HCT116 (cell line): Measurements from ENCODE around the gene PPP6R3. TPM values are rescaled to one million over a fixed set of nuclear protein-coding genes. Genes with fewer than 3 reads are reported as not detected.

Experiments used
- ATAC-seq: fragments of 200-7000 bp; cut with Tn5 transposase; 2 replicates; pipeline ENCODE4 v1.9.1; 2020; ENCODE audit warnings: mild to moderate bottlenecking, moderate library complexity
- BruUV-seq: library from RNA; stranded (reverse); fragments of 400-500 nt; replicated peaks from 2 replicates; lab custom pipeline; 2021; lab: Mats Ljungman, UMichigan
- CTCF ChIA-PET: fragments of 300-600 bp; sonication (Branson Sonifier 250); formaldehyde crosslinking; loops from one replicate; lab custom pipeline; 2021; ENCODE audit warnings: antibody characterized with exemption; lab: Charles Lee
- POLR2A ChIA-PET: fragments of 300-600, 350-600 bp; sonication (Branson Sonifier 250); formaldehyde crosslinking; loops from one replicate; lab custom pipeline; 2021; ENCODE audit warnings: antibody characterized with exemption; lab: Charles Lee
- RAD21 ChIA-PET, 2 experiments: fragments of 300-600 bp; sonication (Branson Sonifier 250); formaldehyde crosslinking; loops; one replicate each; lab custom pipeline; 2023; ENCODE audit warnings: low total read pairs in 2 of 2; ENCODE audit not compliant: uncharacterized antibody in 2 of 2, unreplicated experiment in 2 of 2, low non-redundant PET in 1 of 2; lab: Charles Lee
- DNase-seq: peaks from one replicate; pipeline ENCODE4 v3.0.0-alpha.2; 2010; ENCODE audit warnings: low read depth, low spot score
- H2AFZ ChIP-seq: fragments of 200-600 bp; shearing (Covaris generic), sonication (generic); 2 replicates; pipeline ENCODE4 v1.6.1; 2017; ENCODE audit warnings: low read depth, mixed run types, mixed read lengths, antibody characterized with exemption, low read length; ENCODE audit not compliant: poor library complexity, severe bottlenecking
- H3K27ac ChIP-seq: 2 replicates; pipeline ENCODE4 v1.5.1; 2012; ENCODE audit warnings: low read depth, low read length
- H3K27me3 ChIP-seq: fragments of 200-600 bp; sonication (generic); 2 replicates; pipeline ENCODE4 v1.6.1; 2016; ENCODE audit warnings: mixed run types, low read length, mixed read lengths; ENCODE audit not compliant: insufficient read depth
- H3K36me3 ChIP-seq, 2 experiments: fragments of 200-500 bp in 1 of 2; fragments of 200-600 bp in 1 of 2; sonication (Bioruptor generic) in 1 of 2; sonication (generic) in 1 of 2; 2 replicates each; pipeline versions ENCODE4 v1.5.1 to v1.6.1; 2014 to 2016; ENCODE audit warnings: low read length in 2 of 2, inconsistent platforms in 1 of 2, mixed read lengths in 1 of 2, mixed run types in 1 of 2; ENCODE audit not compliant: insufficient read depth in 2 of 2, control insufficient read depth in 1 of 2
- H3K4me1 ChIP-seq, 2 experiments: fragments of 200-600 bp in 1 of 2; sonication (generic) in 1 of 2; 2 replicates each; pipeline versions ENCODE4 v1.5.1 to v1.6.1; 2012 to 2017; ENCODE audit warnings: low read length in 2 of 2, inconsistent platforms in 1 of 2, mild to moderate bottlenecking in 1 of 2, mixed read lengths in 1 of 2, mixed run types in 1 of 2, moderate library complexity in 1 of 2; ENCODE audit not compliant: insufficient read depth in 2 of 2, control insufficient read depth in 1 of 2
- H3K4me2 ChIP-seq: fragments of 200-600 bp; sonication (generic); 2 replicates; pipeline ENCODE4 v1.6.1; 2017; ENCODE audit warnings: mixed run types, low read length, mixed read lengths
- H3K4me3 ChIP-seq, 2 experiments: fragments of 200-600 bp in 1 of 2; sonication (generic) in 1 of 2; replicated peaks in 1 of 2; 2 replicates each; pipeline ENCODE4 v1.5.1; 2011 to 2016; ENCODE audit warnings: low read length in 2 of 2, control low read depth in 1 of 2, low read depth in 1 of 2, mild to moderate bottlenecking in 1 of 2, mixed read lengths in 1 of 2, mixed run types in 1 of 2
- H3K79me2 ChIP-seq: fragments of 200-600 bp; sonication (generic); 2 replicates; pipeline ENCODE4 v1.6.1; 2017; ENCODE audit warnings: mild to moderate bottlenecking, mixed run types, low read length, moderate library complexity, mixed read lengths; ENCODE audit not compliant: insufficient read depth
- H3K9ac ChIP-seq: fragments of 200-600 bp; sonication (generic); 2 replicates; pipeline ENCODE4 v1.6.1; 2016; ENCODE audit warnings: low read length, mixed read lengths
- H3K9me2 ChIP-seq: fragments of 200-600 bp; sonication (generic), shearing (Covaris generic); 2 replicates; pipeline ENCODE4 v1.6.1; 2017; ENCODE audit warnings: mixed run types, mild to moderate bottlenecking, moderate library complexity; ENCODE audit not compliant: insufficient read depth
- H3K9me3 ChIP-seq, 2 experiments: fragments of 200-500 bp in 1 of 2; fragments of 200-600 bp in 1 of 2; sonication (Bioruptor generic) in 1 of 2; sonication (generic) in 1 of 2; 2 replicates each; pipeline ENCODE4 v1.6.1; 2014 to 2017; ENCODE audit warnings: low read length in 2 of 2, mixed read lengths in 2 of 2, inconsistent platforms in 1 of 2, low read depth in 1 of 2, mild to moderate bottlenecking in 1 of 2, mixed run types in 1 of 2, moderate library complexity in 1 of 2; ENCODE audit not compliant: control insufficient read depth in 1 of 2, insufficient read depth in 1 of 2
- H4K20me1 ChIP-seq: fragments of 200-600 bp; sonication (generic), shearing (Covaris generic); 2 replicates; pipeline ENCODE4 v1.6.1; 2017; ENCODE audit warnings: mixed run types, mild to moderate bottlenecking, moderate library complexity; ENCODE audit not compliant: insufficient read depth
- CTCF ChIP-seq, 3 experiments: fragments of 200-600 bp in 1 of 3; sonication (generic) in 1 of 3; IDR thresholded peaks in 2 of 3; conservative IDR thresholded peaks in 1 of 3; 2 replicates each; pipeline ENCODE4 v1.5.1; 2012 to 2017; ENCODE audit warnings: low read depth in 2 of 3, low read length in 2 of 3, antibody characterized with exemption in 1 of 3, borderline replicate concordance in 1 of 3, control low read depth in 1 of 3, mild to moderate bottlenecking in 1 of 3, mixed read lengths in 1 of 3, mixed run types in 1 of 3, moderate library complexity in 1 of 3; ENCODE audit not compliant: insufficient read depth in 1 of 3
- EGR1 ChIP-seq: IDR thresholded peaks from 2 replicates; pipeline ENCODE4 v1.6.1; 2012; ENCODE audit warnings: low read depth
- EZH2 ChIP-seq: fragments of 200-600 bp; sonication (generic); IDR thresholded peaks from 2 replicates; pipeline ENCODE4 v1.6.1; 2017; ENCODE audit warnings: antibody characterized with exemption, mixed run types
- EZH2phosphoT487 ChIP-seq: fragments of 200-600 bp; IDR thresholded peaks from 2 replicates; pipeline ENCODE4 v1.6.1; 2018; ENCODE audit warnings: antibody characterized with exemption, borderline replicate concordance
- JUND ChIP-seq: IDR thresholded peaks from 2 replicates; pipeline ENCODE4 v1.6.1; 2012
- MAX ChIP-seq: IDR thresholded peaks from 2 replicates; pipeline ENCODE4 v1.6.1; 2012
- POLR2AphosphoS5 ChIP-seq: IDR thresholded peaks from 2 replicates; pipeline ENCODE4 v1.6.1; 2011; ENCODE audit warnings: mild to moderate bottlenecking, low read depth, low read length, moderate library complexity
- RAD21 ChIP-seq: IDR thresholded peaks from 2 replicates; pipeline ENCODE4 v1.6.1; 2012; ENCODE audit warnings: low read depth, mild to moderate bottlenecking
- SP1 ChIP-seq: IDR thresholded peaks from 2 replicates; pipeline ENCODE4 v1.6.1; 2012; ENCODE audit warnings: low read depth
- TCF7L2 ChIP-seq: IDR thresholded peaks from 2 replicates; pipeline ENCODE4 v1.7.0; 2011; ENCODE audit warnings: borderline replicate concordance, inconsistent platforms; ENCODE audit not compliant: insufficient read depth, insufficient read length; ENCODE audit errors: extremely low read depth
- YY1 ChIP-seq: IDR thresholded peaks from 2 replicates; pipeline ENCODE4 v1.6.1; 2011; ENCODE audit warnings: low read length, low read depth, moderate library complexity, mild to moderate bottlenecking; ENCODE audit not compliant: insufficient replicate concordance; ENCODE audit errors: extremely low read depth
- ZFX ChIP-seq: fragments of 450-650 bp; IDR thresholded peaks from 2 replicates; pipeline ENCODE4 v1.6.1; 2017
- ZNF274 ChIP-seq: fragments of 200-500 bp; sonication (Bioruptor generic); IDR thresholded peaks from 2 replicates; pipeline ENCODE4 v1.6.1; 2014; ENCODE audit warnings: mild to moderate bottlenecking, low read depth, low read length, inconsistent platforms
- intact Hi-C: fragments of 100-400 bp; cut with micrococcal nuclease; formaldehyde crosslinking; loops from 2 replicates; pipeline ENCODE4 v1.10.0; 2022
- total RNA-seq: library from RNA; stranded (reverse); gene quantifications from one replicate; pipeline ENCODE4 v1.2.1, GENCODE V29; 2021; ENCODE audit not compliant: unreplicated experiment
- TF ChIP-seq, protein P1 (sequence below): IDR thresholded peaks from 2 replicates; pipeline ENCODE4 v1.6.1; 2012; ENCODE audit warnings: low read depth

The PPP6R3 gene
- total RNA-seq, 1 experiment from 2014 or later, result 113 TPM

DNA sequence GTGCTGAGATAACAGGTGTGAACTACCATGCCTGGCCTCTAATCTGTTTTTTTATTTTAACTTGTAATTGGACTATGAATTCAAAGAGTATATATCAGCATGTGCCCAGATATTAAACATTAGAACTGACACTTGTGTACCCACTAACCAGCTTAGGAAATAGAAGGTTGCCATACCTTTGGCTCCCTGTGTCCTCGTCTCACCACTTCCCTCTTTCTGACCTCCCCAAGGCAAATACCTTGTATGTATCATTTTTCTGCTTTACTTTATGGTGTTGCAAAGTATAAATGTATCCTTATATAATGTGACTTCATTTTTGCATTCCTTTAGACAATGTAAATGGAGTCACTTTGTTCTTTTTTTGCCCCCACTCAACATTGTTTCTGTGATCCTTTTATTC, 9.1 kb downstream of the PPP6R3 start:
- no peak overlapping the region for H2AFZ ChIP-seq
- TF ChIP-seq ZNF274, result no peak
- no peaks in the 10 kb centered on the region for H3K9me3 ChIP-seq
- ChIA-PET CTCF (no interaction called here), POLR2A (no interaction called here), RAD21 (no interaction called here)
- intact Hi-C loops, result no loop called here
- H3K36me3 ChIP-seq, result peaks cover 0 to 16% of the 10 kb centered on the region in 2 experiments; a peak in 1 of 4 replicates
- H3K79me2 ChIP-seq, result peaks cover 100% of the 10 kb centered on the region
- no peak overlapping the region for H3K4me3 ChIP-seq
- no peak overlapping the region for H3K4me2 ChIP-seq
- no peaks in the 10 kb centered on the region for H3K9me2 ChIP-seq
- peaks cover 0 to 42% of the 10 kb centered on the region in 2 experiments; a peak in 2 of 4 replicates for H3K4me1 ChIP-seq
- H3K27me3 ChIP-seq, result no peaks in the 10 kb centered on the region
- no peak overlapping the region for H3K9ac ChIP-seq
- no peak for DNase-seq
- ATAC-seq, result no peak
- BruUV-seq, result no TSS peak
- peaks cover 38% of the 10 kb centered on the region; the same call in 1 of the 2 replicates for H4K20me1 ChIP-seq
- no peak overlapping the region for H3K27ac ChIP-seq

- ATAC-seq, result no peak
- peaks cover 0 to 42% of the 10 kb centered on the region in 2 experiments; a peak in 2 of 4 replicates for H3K4me1 ChIP-seq
- H3K9me2 ChIP-seq, result no peaks in the 10 kb centered on the region
- H3K4me2 ChIP-seq, result no peak overlapping the region
- ChIA-PET RAD21 (no interaction called here), POLR2A (no interaction called here), CTCF (no interaction called here)
- TF ChIP-seq EZH2phosphoT487 (no peak), TCF7L2 (no peak), ZFX (no peak), JUND (no peak), YY1 (no peak), RAD21 (no peak), SP1 (no peak), CTCF (IDR thresholded peaks at IDR 0.05 in 2 of 3, conservative IDR thresholded peaks at IDR 0.05 in 1 of 3; ENCODE audit: borderline replicate concordance in 1 of 3, insufficient read depth in 1 of 3, low read depth in 2 of 3, low read length in 2 of 3) (no peak), POLR2AphosphoS5 (no peak), EZH2 (no peak), EGR1 (no peak), MAX (no peak)
- TF ChIP-seq, protein P1, sequence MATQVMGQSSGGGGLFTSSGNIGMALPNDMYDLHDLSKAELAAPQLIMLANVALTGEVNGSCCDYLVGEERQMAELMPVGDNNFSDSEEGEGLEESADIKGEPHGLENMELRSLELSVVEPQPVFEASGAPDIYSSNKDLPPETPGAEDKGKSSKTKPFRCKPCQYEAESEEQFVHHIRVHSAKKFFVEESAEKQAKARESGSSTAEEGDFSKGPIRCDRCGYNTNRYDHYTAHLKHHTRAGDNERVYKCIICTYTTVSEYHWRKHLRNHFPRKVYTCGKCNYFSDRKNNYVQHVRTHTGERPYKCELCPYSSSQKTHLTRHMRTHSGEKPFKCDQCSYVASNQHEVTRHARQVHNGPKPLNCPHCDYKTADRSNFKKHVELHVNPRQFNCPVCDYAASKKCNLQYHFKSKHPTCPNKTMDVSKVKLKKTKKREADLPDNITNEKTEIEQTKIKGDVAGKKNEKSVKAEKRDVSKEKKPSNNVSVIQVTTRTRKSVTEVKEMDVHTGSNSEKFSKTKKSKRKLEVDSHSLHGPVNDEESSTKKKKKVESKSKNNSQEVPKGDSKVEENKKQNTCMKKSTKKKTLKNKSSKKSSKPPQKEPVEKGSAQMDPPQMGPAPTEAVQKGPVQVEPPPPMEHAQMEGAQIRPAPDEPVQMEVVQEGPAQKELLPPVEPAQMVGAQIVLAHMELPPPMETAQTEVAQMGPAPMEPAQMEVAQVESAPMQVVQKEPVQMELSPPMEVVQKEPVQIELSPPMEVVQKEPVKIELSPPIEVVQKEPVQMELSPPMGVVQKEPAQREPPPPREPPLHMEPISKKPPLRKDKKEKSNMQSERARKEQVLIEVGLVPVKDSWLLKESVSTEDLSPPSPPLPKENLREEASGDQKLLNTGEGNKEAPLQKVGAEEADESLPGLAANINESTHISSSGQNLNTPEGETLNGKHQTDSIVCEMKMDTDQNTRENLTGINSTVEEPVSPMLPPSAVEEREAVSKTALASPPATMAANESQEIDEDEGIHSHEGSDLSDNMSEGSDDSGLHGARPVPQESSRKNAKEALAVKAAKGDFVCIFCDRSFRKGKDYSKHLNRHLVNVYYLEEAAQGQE, result no peak
- H3K36me3 ChIP-seq, result peaks cover 0 to 16% of the 10 kb centered on the region in 2 experiments; a peak in 1 of 4 replicates
- H2AFZ ChIP-seq, result no peak overlapping the region
- BruUV-seq, result no TSS peak
- H3K79me2 ChIP-seq, result peaks cover 99% of the 10 kb centered on the region
- no peak overlapping the region for H3K27ac ChIP-seq
- no peaks in the 10 kb centered on the region for H3K9me3 ChIP-seq
- H3K4me3 ChIP-seq, result no peak overlapping the region
- H3K9ac ChIP-seq, result no peak overlapping the region
- H4K20me1 ChIP-seq, result peaks cover 36% of the 10 kb centered on the region; the same call in 1 of the 2 replicates
- H3K27me3 ChIP-seq, result no peaks in the 10 kb centered on the region
- no peak for DNase-seq
- intact Hi-C loops, result no loop called here
These were observed 9.8 kb downstream of the PPP6R3 start for GRCh38 chr11:68470304-68470811.
